Measurements from ENCODE around the gene C19orf81.

GRCh38 chr19:50660088-50660366 lies 10.8 kb downstream of the C19orf81 start:
- no peak for TF ChIP-seq POLR2A (IDR thresholded peaks at IDR 0.05; ENCODE audit: extremely low read depth, insufficient read length)
- no peak for TF ChIP-seq CTCF (IDR thresholded peaks at IDR 0.05; ENCODE audit: low read depth, low read length)
- TF ChIP-seq MAX (IDR thresholded peaks at IDR 0.05; ENCODE audit: low read depth, low read length): no peak

Data from NB4 (cell line).